RPMI8226 (cell line): ENCODE measurements around the gene CDK13.

Source experiments
- DNase-seq: peaks from one replicate; pipeline ENCODE4 v3.0.0-alpha.2; 2015

CDK13 gene

GRCh38 chr7:40015790-40016296, 65.8 kb downstream of the CDK13 start:
- peak; percentile 51 for DNase-seq

- no peak for DNase-seq
Observed at GRCh38 chr7:40019558-40019957, 69.5 kb downstream of the CDK13 start.

DNA sequence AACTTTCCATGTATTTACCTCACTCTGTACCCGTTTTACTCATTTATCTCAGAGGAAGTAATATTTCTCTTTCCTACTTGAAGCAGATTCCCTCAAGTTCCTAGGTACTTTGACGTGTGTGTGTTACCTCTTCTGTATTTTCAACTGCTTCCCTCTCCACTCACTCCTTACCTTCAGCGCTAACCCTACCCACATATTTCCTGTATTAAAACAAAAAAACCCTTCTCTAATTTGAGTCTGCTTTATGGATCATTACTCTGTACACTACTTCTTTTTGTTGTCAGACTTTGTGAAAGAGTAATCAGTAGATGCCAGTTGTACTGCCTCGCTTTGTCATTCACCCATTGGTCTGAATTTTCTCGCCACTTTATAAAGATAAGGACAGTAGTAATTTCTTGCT, 74.0 kb downstream of the CDK13 start:
- no peak for DNase-seq

GRCh38 chr7:40024841-40025240, 74.8 kb downstream of the CDK13 start:
- DNase-seq = no peak

DNA sequence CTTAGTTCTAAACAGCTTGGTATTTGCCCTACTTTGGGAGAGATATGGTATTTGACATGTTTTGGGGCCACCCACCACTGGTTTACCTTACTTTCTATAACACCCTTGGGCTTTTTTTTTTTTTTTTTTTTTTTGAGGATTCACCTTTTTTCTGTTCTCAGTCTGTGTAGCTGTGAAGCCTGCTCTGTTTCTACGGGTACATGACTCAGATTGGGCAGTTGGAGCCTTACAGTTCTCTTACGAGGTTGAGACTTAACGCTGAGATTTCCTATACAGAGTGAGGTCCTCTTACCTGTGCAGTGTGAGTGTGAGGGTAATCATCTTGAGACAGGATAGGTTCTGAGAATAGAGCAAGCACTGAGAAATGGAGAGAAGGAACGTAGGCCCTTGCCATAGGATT, 77.5 kb downstream of the CDK13 start:
- no peak for DNase-seq

- no peak for DNase-seq
Observed at GRCh38 chr7:40033826-40034225, 83.8 kb downstream of the CDK13 start.

DNA sequence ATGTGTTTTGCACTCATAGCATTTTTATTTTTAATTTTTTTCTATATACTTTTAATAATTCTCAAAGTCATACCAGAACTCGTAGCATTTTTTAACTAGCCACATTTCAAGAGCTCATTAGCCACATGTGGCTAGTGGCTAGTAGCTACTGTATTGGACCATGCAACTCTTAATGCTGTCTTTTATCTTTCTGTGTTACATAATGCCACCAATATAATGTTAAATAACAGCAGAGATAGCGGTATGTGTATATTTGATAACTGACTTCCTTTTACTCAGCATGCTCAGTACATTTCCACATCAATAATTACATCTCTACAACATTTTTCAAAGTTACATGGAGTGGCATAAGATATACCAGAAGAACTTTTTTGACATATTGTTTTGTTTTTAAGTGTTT, 91.4 kb downstream of the CDK13 start:
- DNase-seq = no peak

DNA sequence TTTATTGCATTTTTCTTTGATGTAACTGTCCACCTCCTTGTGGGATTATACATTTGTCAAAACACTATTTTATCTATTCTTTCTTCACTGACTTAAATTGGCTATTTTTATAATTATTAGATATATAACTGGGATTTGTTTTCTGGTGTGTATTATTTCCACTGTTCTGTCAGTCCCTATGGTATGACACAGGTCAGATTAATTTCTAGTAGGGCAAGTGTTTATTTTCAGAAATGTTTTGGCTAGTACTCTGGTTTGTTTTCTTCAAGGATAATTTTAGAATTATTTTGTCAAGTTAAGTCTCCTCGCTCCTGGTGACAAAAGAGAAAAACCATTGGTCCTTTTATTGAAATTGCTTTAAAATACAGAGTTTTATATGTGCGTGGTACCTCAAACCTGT, 93.1 kb downstream of the CDK13 start:
- DNase-seq = no peak

DNA sequence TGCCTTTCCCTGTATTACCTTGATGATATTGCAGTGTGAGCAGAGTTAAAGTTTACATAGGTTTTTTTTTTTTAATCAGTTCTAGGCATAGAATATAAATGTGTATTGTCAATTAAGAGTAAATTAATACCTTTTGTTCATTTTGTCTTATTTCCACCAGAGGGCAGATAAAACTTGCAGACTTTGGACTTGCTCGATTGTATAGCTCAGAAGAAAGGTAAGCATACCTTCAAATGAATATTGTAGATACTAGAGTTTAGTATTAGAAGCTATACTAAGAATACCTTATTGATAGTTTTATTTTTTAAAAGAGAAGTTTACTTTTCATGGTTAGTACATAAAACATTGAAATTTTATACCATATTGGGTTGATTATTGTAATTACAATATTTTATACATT, 97.6 kb downstream of the CDK13 start:
- no peak for DNase-seq

- DNase-seq = peak; percentile 15
Observed at GRCh38 chr7:40057292-40057691, 107.2 kb downstream of the CDK13 start.

- no peak for DNase-seq
Observed at GRCh38 chr7:40058026-40058425, 108.0 kb downstream of the CDK13 start.

- DNase-seq = no peak
Observed at GRCh38 chr7:40058636-40059035, 108.6 kb downstream of the CDK13 start.

DNA sequence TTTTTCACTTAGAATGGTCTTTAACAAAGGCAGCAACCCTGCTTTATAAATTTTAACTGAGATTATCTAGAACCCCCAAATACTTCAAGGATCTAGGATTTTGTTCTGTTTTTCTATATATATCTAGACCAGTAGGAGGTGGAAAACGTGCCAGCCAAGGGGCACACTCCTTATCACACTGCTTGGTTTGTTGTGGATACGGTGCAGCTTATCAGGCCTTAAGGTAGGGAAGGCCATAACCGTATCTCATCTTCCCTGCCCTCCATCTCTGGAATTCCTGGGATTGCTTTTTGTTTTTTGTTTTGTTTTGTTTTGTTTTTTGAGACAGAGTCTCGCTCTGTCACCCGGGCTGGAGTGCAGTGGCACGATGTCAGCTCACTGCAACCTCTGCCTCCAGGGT, 109.0 kb downstream of the CDK13 start:
- no peak for DNase-seq

DNA sequence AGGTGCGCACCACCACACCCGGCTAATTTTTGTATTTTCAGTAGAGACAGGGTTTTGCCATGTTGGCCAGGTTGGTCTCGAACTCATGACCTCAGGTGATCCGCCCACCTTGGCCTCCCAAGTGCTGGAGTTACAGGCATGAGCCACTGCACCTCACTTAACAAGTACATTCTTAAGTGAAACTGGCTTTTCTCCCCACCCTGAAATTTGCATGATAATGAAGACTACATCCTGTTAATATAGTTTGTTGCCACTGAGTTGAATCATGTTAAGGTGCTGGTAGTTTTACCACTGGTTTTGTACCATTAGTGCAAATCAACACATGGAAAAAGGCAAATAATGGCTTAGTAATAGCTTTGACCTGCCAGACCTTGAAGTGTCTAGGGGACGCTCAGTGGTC, 122.2 kb downstream of the CDK13 start:
- DNase-seq = no peak

- DNase-seq = no peak
Observed at GRCh38 chr7:40073239-40073638, 123.2 kb downstream of the CDK13 start.

DNA sequence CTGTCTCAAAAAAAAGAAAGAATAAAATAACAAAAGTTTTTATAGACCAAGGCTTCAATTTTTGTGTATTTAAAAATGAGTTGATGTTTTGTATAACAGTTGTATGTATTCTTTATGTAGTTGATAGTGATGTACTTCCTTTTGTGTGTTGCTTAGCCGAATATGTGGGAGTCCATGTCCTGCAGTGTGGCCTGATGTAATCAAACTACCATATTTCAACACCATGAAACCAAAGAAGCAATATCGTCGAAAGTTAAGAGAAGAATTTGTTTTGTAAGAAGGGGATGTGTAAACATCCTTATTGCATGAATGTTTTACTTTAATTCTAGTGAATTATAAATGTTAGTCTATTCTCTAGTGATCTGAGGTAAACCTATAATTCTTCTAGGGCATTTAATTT, 127.8 kb downstream of the CDK13 start:
- DNase-seq = no peak

DNA sequence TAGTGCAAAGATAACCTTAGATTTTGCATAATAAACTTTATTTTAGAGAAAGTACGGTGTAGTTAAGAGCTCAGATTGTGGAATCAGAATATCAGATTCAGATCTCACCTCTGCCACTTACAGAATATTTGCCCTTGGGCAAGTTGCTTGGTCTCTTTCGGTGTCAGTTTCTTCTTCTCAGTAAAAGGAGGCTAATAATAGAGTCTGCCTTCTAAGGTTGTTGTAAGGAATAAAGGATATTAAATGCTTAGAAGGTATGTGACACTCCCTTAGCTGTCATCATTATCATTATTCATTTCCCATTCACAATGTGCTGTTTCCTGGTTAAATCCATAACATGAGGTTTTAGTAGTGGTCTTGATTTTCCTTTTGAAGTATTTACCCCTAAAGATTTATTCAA, 142.1 kb downstream of the CDK13 start:
- no peak for DNase-seq

GRCh38 chr7:40093631-40094350, 143.7 kb downstream of the CDK13 start:
- DNase-seq = no peak

GRCh38 chr7:40095230-40095629, 145.2 kb downstream of the CDK13 start:
- DNase-seq = no peak

DNA sequence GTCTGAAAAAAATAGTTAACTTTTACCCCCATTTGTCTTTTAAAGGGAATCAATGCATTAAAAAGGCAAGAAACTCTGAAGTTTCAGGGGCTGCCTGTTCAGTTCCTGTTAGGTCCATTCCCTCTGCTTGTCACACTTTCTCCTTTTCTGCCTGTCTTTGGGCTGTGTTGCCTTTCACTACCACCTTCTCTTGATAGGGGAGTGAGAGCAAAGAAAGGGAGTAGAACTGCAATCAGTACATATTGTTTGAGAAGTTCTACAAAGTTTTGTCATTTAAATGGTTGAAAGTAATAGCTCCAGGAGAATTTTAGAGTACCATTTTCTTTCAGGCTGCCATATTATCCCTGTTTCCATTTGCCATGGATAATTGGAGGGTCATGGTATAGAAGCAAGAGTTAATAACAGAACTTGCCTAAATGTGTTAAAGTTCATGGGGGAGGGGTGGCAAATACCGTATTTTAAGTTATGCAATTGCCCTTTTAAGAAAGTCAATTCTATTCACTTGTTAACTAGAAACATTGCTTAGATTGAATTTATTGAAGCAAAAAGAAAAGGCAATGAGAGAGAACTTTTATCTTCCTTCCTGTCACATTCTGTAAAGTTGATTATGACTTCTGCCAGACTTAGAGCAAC, 145.8 kb downstream of the CDK13 start:
- no peak for DNase-seq

- DNase-seq = no peak
Observed at GRCh38 chr7:40097728-40098127, 147.7 kb downstream of the CDK13 start.

DNA sequence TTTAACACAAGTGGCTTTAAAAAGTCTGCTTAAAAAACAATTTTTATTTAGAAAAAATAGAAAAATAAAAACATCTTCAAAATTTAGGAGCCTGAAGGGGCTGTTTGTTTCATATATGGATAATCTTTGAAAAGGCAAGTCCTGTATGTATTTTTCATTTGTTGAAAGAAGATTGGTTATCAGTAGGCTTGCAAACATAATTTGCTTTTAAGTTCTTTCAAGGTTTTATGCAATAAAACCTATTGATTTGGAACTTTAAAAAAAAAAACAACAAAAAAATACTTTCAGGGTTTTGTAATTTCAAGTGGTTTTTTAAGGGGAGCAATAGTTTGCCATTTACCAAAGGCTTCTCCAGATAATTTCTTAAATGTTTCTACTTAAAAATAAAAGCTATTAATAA, 148.8 kb downstream of the CDK13 start:
- no peak for DNase-seq

- DNase-seq = no peak
Observed at GRCh38 chr7:40099837-40100236, 149.8 kb downstream of the CDK13 start.

DNA sequence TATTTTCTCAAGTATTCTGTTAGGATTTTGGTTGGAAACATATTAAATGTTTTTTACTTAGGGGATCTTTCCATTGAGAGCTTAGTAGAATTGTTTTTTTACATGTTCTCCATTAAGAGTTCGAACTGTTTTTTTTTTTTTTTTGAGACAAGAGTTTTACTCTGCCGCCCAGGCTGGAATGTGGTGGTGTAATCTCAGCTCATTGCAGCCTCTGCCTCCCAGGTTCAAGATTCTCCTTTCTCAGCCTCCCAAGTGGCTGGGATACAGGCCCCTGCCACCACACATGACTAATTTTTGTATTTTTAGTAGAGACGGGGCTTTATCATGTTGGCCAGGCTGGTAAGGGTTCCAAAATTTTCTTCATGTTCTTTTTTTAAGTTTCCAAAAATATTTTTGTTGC, 151.1 kb downstream of the CDK13 start:
- no peak for DNase-seq

- no peak for DNase-seq
Observed at GRCh38 chr7:40102897-40103296, 152.8 kb downstream of the CDK13 start.
